Adrenal gland (tissue), 12 donors: ENCODE measurements around the gene PTRH2. TPM values are rescaled to one million over a fixed set of nuclear protein-coding genes. Genes with fewer than 3 reads are reported as not detected.

Experiments
- DNase-seq, 7 donors: peaks; one replicate each; pipeline ENCODE4 v3.0.0-alpha.2; 2019 to 2020
- H3K27ac ChIP-seq, 5 donors: fragments of 200-600 bp; sonication (generic) in 4 of 5; 1 replicate in 3 of 5; 2 replicates in 2 of 5; pipeline versions ENCODE4 v1.5.1 to v1.8.0; 2016 to 2020; ENCODE audit warnings: mild to moderate bottlenecking in 1 of 5
- H3K27me3 ChIP-seq: fragments of 200-600 bp; 2 replicates; pipeline ENCODE4 v1.8.0; 2021
- H3K36me3 ChIP-seq, 2 donors: fragments of 200-600 bp; replicated peaks in 1 of 2; 1 replicate in 1 of 2; 2 replicates in 1 of 2; pipeline versions ENCODE4 v1.5.1 to v1.8.0; 2018 to 2022
- H3K4me1 ChIP-seq, 2 donors: fragments of 200-600 bp; replicated peaks in 1 of 2; 1 replicate in 1 of 2; 2 replicates in 1 of 2; pipeline versions ENCODE4 v1.5.1 to v1.8.0; 2018 to 2021
- H3K4me3 ChIP-seq, 4 donors: fragments of 200-600 bp; sonication (generic) in 3 of 4; one replicate each; pipeline ENCODE4 v1.5.1; 2016 to 2018
- H3K9me3 ChIP-seq, 3 donors: fragments of 200-600 bp; sonication (generic) in 1 of 3; replicated peaks in 1 of 3; 1 replicate in 2 of 3; 2 replicates in 1 of 3; pipeline versions ENCODE4 v1.5.1 to v1.8.0; 2016 to 2021
- CTCF ChIP-seq, 6 experiments: fragments of 450-650 bp in 4 of 6; fragments of 200-600 bp in 2 of 6; sonication (generic) in 1 of 6; IDR thresholded peaks; 1 replicate in 5 of 6; 2 replicates in 1 of 6; pipeline versions ENCODE4 v1.5.1 to v1.8.0; 2016 to 2021; ENCODE audit warnings: antibody characterized with exemption in 6 of 6, mild to moderate bottlenecking in 2 of 6, moderate library complexity in 1 of 6
- POLR2A ChIP-seq, 2 donors: fragments of 450-650 bp; IDR thresholded peaks; one replicate each; pipeline ENCODE4 v1.6.1; 2017; ENCODE audit warnings: antibody characterized with exemption in 2 of 2, mild to moderate bottlenecking in 2 of 2, moderate library complexity in 1 of 2
- WGBS, 4 donors: extraction: QIAGEN DNeasy Blood & Tissue Kit in 2 of 4; methylation state at CpG; one replicate each; pipeline versions ENCODE4 v1.1.5 to v1.1.7; 2013 to 2017; 5-methylcytosine and 5-hydroxymethylcytosine counted together
- intact Hi-C, 2 donors: fragments of 100-400 bp; cut with DNase I; formaldehyde crosslinking; loops; one replicate each; pipeline versions ENCODE4 v1.14.1 to v1.15.0; 2022 to 2023
- polyA plus RNA-seq, 3 donors: library from polyadenylated mRNA; stranded (reverse); fragments of 200-250 nt in 2 of 3; fragments of 350-450 nt in 1 of 3; fragmentation: Illumina TruSeq in 1 of 3; extraction: RNeasy Lipid Tissue Mini Kit (QIAGEN cat#74804) in 1 of 3; gene quantifications; one replicate each; pipeline ENCODE4 v1.2.3, GENCODE V29; 2013 to 2014
- total RNA-seq, 9 donors: library from RNA; depleted of rRNA in 4 of 9; stranded (reverse); fragments of >200 nt in 4 of 9; fragments of 120-200 nt in 1 of 9; fragmentation: NEBNext Ultra II Directional in 1 of 9; extraction: Animal tissue kit (Norgen Biotek cat#: 25700) in 1 of 9; gene quantifications; one replicate each; pipeline versions ENCODE4 v1.1.0 to v1.2.4, GENCODE V29; 2013 to 2023
- donor health status: healthy with polysubstance abuse.
- donor health status: Bipolar disorder and iron deficiency.
- donor health status: DM: yes; HTN: yes; CAD: no.
- donor health status: DM: no; HTN: no; CAD: no.
- donor health status: DM: no; HTN: no; CAD: no.
- donor health status: DM: yes; HTN: yes; CAD: no.

The PTRH2 gene
- total and polyA plus RNA-seq, 12 donors, result 17.9 to 96.7 (median 30.4) TPM

- TF ChIP-seq CTCF (IDR thresholded peaks at IDR 0.05) (no peak), POLR2A (IDR thresholded peaks at IDR 0.05) (no peak)
- Histone ChIP-seq H3K27ac (no peak overlapping the region), H3K36me3 (no peaks in the 10 kb centered on the region), H3K4me1 (peaks cover 22 to 34% of the 10 kb centered on the region in 2 donors), H3K27me3 (no peaks in the 10 kb centered on the region), H3K9me3 (no peaks in the 10 kb centered on the region), H3K4me3 (no peak overlapping the region)
- WGBS, 4 donors, result 86 to 90% (median 88%) methylated on average over 11 of the region's 11 CpGs
- DNase-seq, result no peak
- intact Hi-C loops, result no loop called here
Observed at GRCh38 chr17:59751955-59752413, 44.8 kb upstream of the PTRH2 start.

DNA sequence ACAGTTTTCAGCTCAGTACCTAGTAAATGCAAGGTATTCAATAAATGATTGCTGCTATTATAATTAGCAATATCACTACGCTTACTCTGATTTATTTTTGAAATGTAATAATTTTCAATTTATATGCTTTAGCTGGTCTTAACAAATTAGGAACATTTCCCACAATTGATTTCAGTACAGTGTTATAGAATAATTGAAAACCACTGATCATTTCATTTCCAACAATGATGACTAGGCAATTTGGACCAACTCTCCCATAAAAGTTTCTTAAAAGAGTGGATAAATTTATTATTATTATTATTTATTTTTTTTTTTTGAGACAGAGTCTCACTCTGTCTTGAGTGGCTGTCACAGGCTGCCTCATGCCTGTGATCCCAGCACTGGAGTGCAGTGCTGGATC, 41.4 kb upstream of the PTRH2 start:
- intact Hi-C loops, result no loop called here
- Histone ChIP-seq H3K27me3 (no peaks in the 10 kb centered on the region), H3K9me3 (no peaks in the 10 kb centered on the region), H3K4me1 (peaks cover 0 to under 1% of the 10 kb centered on the region in 2 donors), H3K36me3 (no peaks in the 10 kb centered on the region), H3K4me3 (no peak overlapping the region), H3K27ac (no peak overlapping the region)
- no peak for TF ChIP-seq POLR2A (IDR thresholded peaks at IDR 0.05)
- no peak for TF ChIP-seq CTCF (IDR thresholded peaks at IDR 0.05)
- 93 to 100% (median 94%) methylated on average over 1 of the region's 1 CpG for WGBS, 4 donors
- DNase-seq, result no peak

- no peak overlapping the region for H3K4me3 ChIP-seq
- no peaks in the 10 kb centered on the region for H3K36me3 ChIP-seq
- TF ChIP-seq CTCF (IDR thresholded peaks at IDR 0.05) (peak; percentile 51 to 76 (median 63)), POLR2A (IDR thresholded peaks at IDR 0.05) (no peak)
- no peaks in the 10 kb centered on the region for H3K9me3 ChIP-seq
- intact Hi-C loops, result no loop called here
- H3K27me3 ChIP-seq, result no peaks in the 10 kb centered on the region
- H3K4me1 ChIP-seq, result no peaks in the 10 kb centered on the region
- H3K27ac ChIP-seq, result no peak overlapping the region
- DNase-seq, result no peak
- 85 to 91% (median 88%) methylated on average over 4 of the region's 4 CpGs for WGBS, 4 donors
Observed at GRCh38 chr17:59746849-59747445, 39.7 kb upstream of the PTRH2 start.

- TF ChIP-seq CTCF (IDR thresholded peaks at IDR 0.05) (no peak), POLR2A (IDR thresholded peaks at IDR 0.05) (no peak)
- H3K9me3 ChIP-seq, result no peaks in the 10 kb centered on the region
- H3K36me3 ChIP-seq, result no peaks in the 10 kb centered on the region
- no peaks in the 10 kb centered on the region for H3K4me1 ChIP-seq
- no peaks in the 10 kb centered on the region for H3K27me3 ChIP-seq
- 97 to 99% (median 97%) methylated on average over 2 of the region's 2 CpGs for WGBS, 4 donors
- intact Hi-C loops, result no loop called here
- H3K4me3 ChIP-seq, result no peak overlapping the region
- DNase-seq, result no peak
- no peak overlapping the region for H3K27ac ChIP-seq
Observed at GRCh38 chr17:59745040-59745439, 37.8 kb upstream of the PTRH2 start.
